GM12878 (cell line): ENCODE data around the gene ARHGEF3. TPM values are rescaled to one million over a fixed set of nuclear protein-coding genes. Genes with fewer than 3 reads are reported as not detected.

Source experiments
- ATAC-seq: fragments of 200-7000 bp; cut with Tn5 transposase; 3 replicates; pipeline ENCODE4 v1.9.1; 2020; ENCODE audit warnings: mild to moderate bottlenecking, moderate library complexity
- BruUV-seq: library from RNA; stranded (reverse); fragments of 400-500 nt; replicated peaks from 2 replicates; lab custom pipeline; 2021; lab: Mats Ljungman, UMichigan
- CTCF ChIA-PET: fragments of 300-600 bp; sonication (Branson Sonifier 250); formaldehyde crosslinking; extraction: SDS; loops from one replicate; lab custom pipeline; 2021; ENCODE audit warnings: inconsistent platforms; lab: Yijun Ruan, JAX
- POLR2A ChIA-PET: fragments of 350-600 bp; formaldehyde crosslinking; extraction: SDS; loops from one replicate; lab custom pipeline; 2021; ENCODE audit warnings: inconsistent platforms; lab: Charles Lee
- RAD21 ChIA-PET: fragments of 300-600 bp; sonication (Branson Sonifier 250); formaldehyde crosslinking; loops from one replicate; lab custom pipeline; 2023; ENCODE audit warnings: antibody characterized with exemption; ENCODE audit not compliant: unreplicated experiment; lab: Charles Lee
- SMC1A ChIA-PET: fragments of 300-600 bp; sonication (Branson Sonifier 250); formaldehyde crosslinking; loops from one replicate; lab custom pipeline; 2023; ENCODE audit not compliant: unreplicated experiment, uncharacterized antibody; lab: Charles Lee
- DNase-seq: peaks from one replicate; pipeline ENCODE4 v3.0.0-alpha.2; 2011; ENCODE audit warnings: low read depth, low spot score
- FAIRE-seq: peaks from 3 replicates; lab custom pipeline; 2011; peaks lifted over from hg19 to GRCh38; lab: Jason Lieb, UNC
- H2AFZ ChIP-seq: 2 replicates; pipeline ENCODE4 v1.6.0; 2011; ENCODE audit warnings: low read depth, low read length, control low read depth; ENCODE audit not compliant: control insufficient read depth
- H3K27ac ChIP-seq: 2 replicates; pipeline ENCODE4 v1.5.1; 2011; ENCODE audit warnings: control low read depth; ENCODE audit not compliant: control insufficient read depth, insufficient read depth
- H3K27me3 ChIP-seq, 2 experiments: replicated peaks in 1 of 2; 2 replicates each; pipeline versions ENCODE4 v1.6.0 to v1.6.1; 2011; ENCODE audit warnings: low read length in 1 of 2; ENCODE audit not compliant: control insufficient read depth in 2 of 2, insufficient read depth in 2 of 2
- H3K36me3 ChIP-seq, 2 experiments: 2 replicates each; pipeline ENCODE4 v1.5.1; 2011; ENCODE audit warnings: low read length in 1 of 2; ENCODE audit not compliant: control insufficient read depth in 2 of 2, insufficient read depth in 2 of 2
- H3K4me1 ChIP-seq: 2 replicates; pipeline ENCODE4 v1.6.1; 2011; ENCODE audit warnings: mild to moderate bottlenecking, low read length, moderate library complexity, mixed read lengths; ENCODE audit not compliant: control insufficient read depth, insufficient read depth
- H3K4me2 ChIP-seq: 2 replicates; pipeline ENCODE4 v1.6.0; 2011; ENCODE audit warnings: control low read depth; ENCODE audit not compliant: control insufficient read depth, insufficient read depth
- H3K4me3 ChIP-seq: fragments of 200-600 bp; sonication (generic); 2 replicates; pipeline ENCODE4 v1.5.1; 2016
- H3K79me2 ChIP-seq: 2 replicates; pipeline ENCODE4 v1.6.0; 2011; ENCODE audit warnings: low read length; ENCODE audit not compliant: control insufficient read depth, insufficient read depth
- H3K9ac ChIP-seq: 2 replicates; pipeline ENCODE4 v1.8.0; 2011; ENCODE audit warnings: low read length, control low read depth, mixed read lengths; ENCODE audit not compliant: control insufficient read depth, insufficient read depth
- H3K9me3 ChIP-seq: replicated peaks from 3 replicates; pipeline ENCODE4 v1.5.1; 2011; ENCODE audit warnings: mild to moderate bottlenecking, low read length; ENCODE audit not compliant: control insufficient read depth, insufficient read depth
- H4K20me1 ChIP-seq: 2 replicates; pipeline ENCODE4 v1.6.0; 2011; ENCODE audit not compliant: control insufficient read depth, insufficient read depth
- IKZF1 ChIP-seq: fragments of 450-650 bp; conservative IDR thresholded peaks from 2 replicates; pipeline ENCODE4 v1.6.1; 2017; ENCODE audit warnings: antibody characterized with exemption, mild to moderate bottlenecking
- KAT2A ChIP-seq: conservative IDR thresholded peaks from 2 replicates; pipeline ENCODE4 v1.6.1; 2011; ENCODE audit warnings: low read depth, low read length; ENCODE audit not compliant: control insufficient read depth
- NBN ChIP-seq: fragments of 450-650 bp; IDR thresholded peaks from 2 replicates; pipeline ENCODE4 v1.6.1; 2016
- NR2C2 ChIP-seq: IDR thresholded peaks from 2 replicates; pipeline ENCODE4 v1.6.1; 2011; ENCODE audit warnings: borderline replicate concordance, low read depth; ENCODE audit not compliant: control insufficient read depth, insufficient read length
- PML ChIP-seq: IDR thresholded peaks from 2 replicates; pipeline ENCODE4 v1.6.1; 2012; ENCODE audit warnings: low read length, inconsistent platforms
- RAD21 ChIP-seq: IDR thresholded peaks from 2 replicates; pipeline ENCODE4 v1.6.1; 2011; ENCODE audit warnings: mild to moderate bottlenecking, low read depth, low read length, moderate library complexity; ENCODE audit not compliant: insufficient read depth
- RB1 ChIP-seq: fragments of 450-650 bp; formaldehyde crosslinking; IDR thresholded peaks from 2 replicates; pipeline ENCODE4 v1.6.1; 2017; ENCODE audit warnings: mild to moderate bottlenecking, borderline replicate concordance
- RBBP5 ChIP-seq: fragments of 200-600 bp; sonication (generic); conservative IDR thresholded peaks from 2 replicates; pipeline ENCODE4 v1.6.1; 2016
- SMC3 ChIP-seq: IDR thresholded peaks from 2 replicates; pipeline ENCODE4 v1.6.1; 2011; ENCODE audit warnings: low read length, improper control_type of control experiment, borderline replicate concordance
- SUZ12 ChIP-seq: fragments of 200-600 bp; sonication (generic); IDR thresholded peaks from one replicate; pipeline ENCODE4 v1.6.1; 2018; ENCODE audit warnings: antibody characterized with exemption, mild to moderate bottlenecking; ENCODE audit not compliant: unreplicated experiment
- TCF3 ChIP-seq: IDR thresholded peaks from 2 replicates; pipeline ENCODE4 v1.6.1; 2012; ENCODE audit warnings: low read depth, mild to moderate bottlenecking, low read length, borderline replicate concordance; ENCODE audit not compliant: insufficient read depth
- TCF7 ChIP-seq: IDR thresholded peaks from 2 replicates; pipeline ENCODE4 v1.6.1; 2014; ENCODE audit warnings: antibody characterized with exemption, borderline replicate concordance
- ZBED1 ChIP-seq: IDR thresholded peaks from 2 replicates; pipeline ENCODE4 v1.6.1; 2016; ENCODE audit warnings: borderline replicate concordance
- WGBS: methylation state at CpG from one replicate; pipeline ENCODE4 v1.1.6; 2016; ENCODE audit warnings: low lambda C conversion rate; ENCODE audit not compliant: insufficient replicate concordance, insufficient coverage; ENCODE audit errors: missing lambda C conversion rate; 5-methylcytosine and 5-hydroxymethylcytosine counted together
- in situ Hi-C: fragments of 300-500 bp; cut with MboI; formaldehyde crosslinking; loops from 9 replicates; pipeline ENCODE4 v1.14.3; 2018; ENCODE audit warnings: mixed read lengths
- intact Hi-C: fragments of 100-400 bp; cut with micrococcal nuclease; formaldehyde crosslinking; loops from one replicate; pipeline ENCODE4 v1.14.2; 2022; ENCODE audit not compliant: unreplicated experiment
- polyA plus RNA-seq, 11 experiments: library from polyadenylated mRNA; depleted of rRNA in 4 of 11; unstranded in 6 of 11; stranded (reverse) in 5 of 11; fragments of >200 nt; fragmentation: Nextera tagmentation in 4 of 11; fragmentation: Illumina TruSeq in 1 of 11; extraction: Ambion mirVana in 4 of 11; extraction: Trizol in 1 of 11; gene quantifications; 1 replicate in 1 of 11; 2 replicates in 10 of 11; pipeline versions ENCODE4 v1.2.1 to v1.2.3, GENCODE V29; 2011 to 2016; ENCODE audit warnings: inconsistent platforms in 2 of 11, missing spikeins in 2 of 11, low read depth in 1 of 11
- total RNA-seq, 4 experiments: library from RNA; depleted of rRNA in 3 of 4; stranded (reverse); fragments of >200 nt in 3 of 4; fragmentation: Illumina TruSeq in 1 of 4; extraction: Trizol in 1 of 4; gene quantifications; 2 replicates each; pipeline versions ENCODE4 v1.2.1 to v1.2.3, GENCODE V29; 2013 to 2021

ARHGEF3 gene
- total and polyA plus RNA-seq, 10 of the 15 experiments (the other 5 are each of a cell fraction or from before 2014, with no cell fraction given): 21.8 to 78.7 (median 56.2) TPM

DNA sequence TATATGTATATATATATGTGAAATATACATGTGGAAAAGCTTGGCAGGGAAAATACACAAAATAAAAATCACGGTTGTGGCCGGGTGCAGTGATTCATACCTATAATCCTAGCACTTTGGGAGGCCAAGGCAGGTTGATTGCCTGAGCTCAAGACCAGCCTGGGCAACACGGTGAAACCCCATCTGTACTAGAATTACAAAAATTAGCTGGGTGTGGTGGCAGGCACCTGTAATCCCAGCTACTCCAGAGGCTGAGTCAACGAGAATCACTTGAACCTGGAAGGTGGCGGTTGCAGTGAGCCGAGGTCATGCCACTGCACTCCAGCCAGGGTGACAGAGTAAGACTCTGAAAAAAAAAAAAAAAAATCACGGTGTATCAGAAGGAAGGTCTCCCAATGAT, 20.8 kb upstream of the ARHGEF3 start:
- no peak overlapping the region for H3K4me3 ChIP-seq
- H3K27ac ChIP-seq: no peak overlapping the region
- peaks cover 6% of the 10 kb centered on the region for H3K4me1 ChIP-seq
- ChIA-PET CTCF (interaction anchor here (2.3 to 5.1 kb wide), 3 partner anchors 10 to 167 kb away, joined by 5 to 28 read pairs (median 23); no protein-coding TSS in a partner anchor), SMC1A (interaction anchor here (0.7 to 4.2 kb wide), 5 partner anchors 9 to 166 kb away, joined by 3 to 39 read pairs (median 3); no protein-coding TSS in a partner anchor), POLR2A (interaction anchor here (0.5 kb wide), 1 partner anchor 232 kb away, joined by 3 read pairs; no protein-coding TSS in a partner anchor), RAD21 (interaction anchor here (0.7 to 2.2 kb wide), 2 partner anchors 21 to 182 kb away, joined by 5 to 8 read pairs; partner anchors contain the start of gene ARHGEF3)
- TF ChIP-seq SUZ12 (no peak), RAD21 (no peak), TCF3 (no peak), SMC3 (no peak), IKZF1 (no peak), PML (no peak), NR2C2 (no peak), ZBED1 (no peak), NBN (no peak), KAT2A (no peak), TCF7 (no peak), RB1 (no peak), RBBP5 (no peak)
- H3K36me3 ChIP-seq: no peaks in the 10 kb centered on the region
- ATAC-seq (no peak), DNase-seq (no peak), FAIRE-seq (no peak)
- no peak overlapping the region for H3K9ac ChIP-seq
- H3K9me3 ChIP-seq: no peaks in the 10 kb centered on the region
- intact Hi-C loops: no loop called here
- H4K20me1 ChIP-seq: no peaks in the 10 kb centered on the region
- no TSS peak for BruUV-seq
- H3K4me2 ChIP-seq: no peak overlapping the region
- H3K27me3 ChIP-seq: no peaks in the 10 kb centered on the region; a peak in 1 of 4 replicates
- no peak overlapping the region for H2AFZ ChIP-seq
- H3K79me2 ChIP-seq: no peaks in the 10 kb centered on the region
- in situ Hi-C loops: no loop called here
- 17% methylated on average over 5 of the region's 7 CpGs for WGBS
